ENCODE data around the gene NDN.

DNA sequence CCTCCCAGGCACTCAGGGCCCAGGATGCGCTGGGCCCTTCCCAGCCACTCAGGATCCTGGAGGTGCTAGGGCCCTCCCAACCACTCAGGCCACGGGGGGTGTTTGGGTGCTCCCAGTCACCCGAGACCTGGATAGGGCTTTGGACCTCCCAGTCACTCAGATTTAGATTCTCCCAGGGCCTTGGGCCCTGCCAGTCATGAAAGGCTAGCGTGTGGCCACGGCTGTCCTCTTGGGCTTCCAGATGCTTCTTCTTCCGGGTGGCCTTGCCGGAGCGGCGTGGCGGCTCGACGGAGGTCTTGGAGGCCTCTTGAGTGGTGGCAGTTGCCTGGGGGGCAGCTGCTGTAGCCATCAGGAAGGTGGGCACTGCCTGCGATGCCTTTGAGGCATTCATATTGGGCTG lies 42.3 kb downstream of the NDN start:
- TF ChIP-seq, protein P1, sequence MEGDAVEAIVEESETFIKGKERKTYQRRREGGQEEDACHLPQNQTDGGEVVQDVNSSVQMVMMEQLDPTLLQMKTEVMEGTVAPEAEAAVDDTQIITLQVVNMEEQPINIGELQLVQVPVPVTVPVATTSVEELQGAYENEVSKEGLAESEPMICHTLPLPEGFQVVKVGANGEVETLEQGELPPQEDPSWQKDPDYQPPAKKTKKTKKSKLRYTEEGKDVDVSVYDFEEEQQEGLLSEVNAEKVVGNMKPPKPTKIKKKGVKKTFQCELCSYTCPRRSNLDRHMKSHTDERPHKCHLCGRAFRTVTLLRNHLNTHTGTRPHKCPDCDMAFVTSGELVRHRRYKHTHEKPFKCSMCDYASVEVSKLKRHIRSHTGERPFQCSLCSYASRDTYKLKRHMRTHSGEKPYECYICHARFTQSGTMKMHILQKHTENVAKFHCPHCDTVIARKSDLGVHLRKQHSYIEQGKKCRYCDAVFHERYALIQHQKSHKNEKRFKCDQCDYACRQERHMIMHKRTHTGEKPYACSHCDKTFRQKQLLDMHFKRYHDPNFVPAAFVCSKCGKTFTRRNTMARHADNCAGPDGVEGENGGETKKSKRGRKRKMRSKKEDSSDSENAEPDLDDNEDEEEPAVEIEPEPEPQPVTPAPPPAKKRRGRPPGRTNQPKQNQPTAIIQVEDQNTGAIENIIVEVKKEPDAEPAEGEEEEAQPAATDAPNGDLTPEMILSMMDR (conservative IDR thresholded peaks at IDR 0.05), result no peak
- no peak for TF ChIP-seq ZFX (IDR thresholded peaks at IDR 0.05)
